OCI-LY1 (cell line): ENCODE measurements around the gene CPA2.
"Not testable (repeated sequence)": the region's sequence is repeated elsewhere in the genome, so short reads cannot be mapped to it uniquely, and the experiment has no call there.

ENCODE experiments used
- CTCF ChIP-seq: fragments of 200-600 bp; sonication (generic), shearing (Covaris generic); IDR thresholded peaks from 2 replicates; pipeline ENCODE4 v1.5.1; 2017; ENCODE audit warnings: mild to moderate bottlenecking, antibody characterized with exemption, low read length, moderate library complexity, mixed read lengths
- EZH2 ChIP-seq: fragments of 200-600 bp; sonication (generic), shearing (Covaris generic); IDR thresholded peaks from 2 replicates; pipeline ENCODE4 v1.8.0; 2017; ENCODE audit warnings: borderline replicate concordance, mixed run types, mild to moderate bottlenecking, antibody characterized with exemption, low read length, moderate library complexity, mixed read lengths

GRCh38 chr7:130236361-130236760, 30.3 kb upstream of the CPA2 start:
- not testable (repeated sequence) for TF ChIP-seq EZH2, CTCF
